Prostate gland (tissue), 2 donors: ENCODE results near the gene IL24.

ENCODE experiments used
- CTCF ChIP-seq, 4 experiments: fragments of 200-600 bp in 2 of 4; fragments of 450-650 bp in 2 of 4; sonication (generic) in 2 of 4; IDR thresholded peaks; 1 replicate in 3 of 4; 2 replicates in 1 of 4; pipeline ENCODE4 v1.5.1; 2016 to 2019; ENCODE audit warnings: antibody characterized with exemption in 4 of 4, mild to moderate bottlenecking in 2 of 4, moderate library complexity in 2 of 4
- POLR2A ChIP-seq: fragments of 450-650 bp; IDR thresholded peaks from one replicate; pipeline ENCODE4 v1.6.1; 2016; ENCODE audit warnings: antibody characterized with exemption, mild to moderate bottlenecking
- POLR2AphosphoS5 ChIP-seq: sonication (generic); formaldehyde crosslinking; IDR thresholded peaks from one replicate; pipeline ENCODE4 v1.6.1; 2017; ENCODE audit warnings: antibody characterized with exemption

- TF ChIP-seq CTCF (IDR thresholded peaks at IDR 0.05) (no peak), POLR2AphosphoS5 (no peak), POLR2A (no peak)
These were observed 4.8 kb upstream of the IL24 start for GRCh38 chr1:206892351-206892984.
